Fibroblast of skin of right quadriceps (primary cell): ENCODE results near the gene PID1.

Source experiments
- DNase-seq: peaks from one replicate; pipeline ENCODE4 v3.0.0-alpha.2; 2013

PID1 gene

DNA sequence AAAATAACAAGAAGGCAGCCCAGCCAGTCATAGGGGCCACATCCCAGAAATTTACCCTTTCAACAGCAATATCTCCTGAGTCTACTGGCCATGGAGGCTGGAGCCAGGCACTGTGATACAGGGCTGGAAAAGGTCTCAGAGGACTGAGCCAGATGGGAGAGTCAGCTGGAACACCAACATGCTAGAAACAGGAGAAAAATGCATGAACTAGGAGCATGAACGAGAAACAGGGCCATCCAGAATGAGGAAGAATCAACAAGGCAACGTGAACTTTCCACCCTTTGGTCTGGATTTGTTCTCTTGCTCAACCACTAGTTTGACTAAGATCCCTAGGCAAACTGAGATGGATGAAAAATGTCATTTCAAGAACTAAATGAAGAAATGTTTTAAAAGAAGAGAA, 13.1 kb downstream of the PID1 start:
- DNase-seq, result no peak

DNA sequence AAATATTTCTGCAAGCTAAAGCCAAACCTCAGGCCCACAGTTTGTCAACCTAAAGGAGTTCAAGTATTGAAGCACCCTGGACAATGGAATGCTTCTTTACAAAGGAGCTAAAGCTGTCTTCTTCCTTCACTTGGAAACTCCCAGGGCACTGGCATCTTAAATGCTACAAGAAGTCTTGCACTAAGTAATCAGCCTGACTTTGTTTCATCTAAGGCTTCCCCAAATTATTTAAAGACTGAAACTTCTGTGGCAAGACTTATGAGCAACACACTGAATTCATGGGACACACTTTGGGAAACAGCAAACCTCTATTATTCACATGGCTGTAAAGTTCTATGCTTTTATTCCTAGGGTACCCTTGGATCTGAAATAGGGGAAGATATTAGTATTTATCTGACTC, 14.7 kb downstream of the PID1 start:
- DNase-seq, result no peak

DNA sequence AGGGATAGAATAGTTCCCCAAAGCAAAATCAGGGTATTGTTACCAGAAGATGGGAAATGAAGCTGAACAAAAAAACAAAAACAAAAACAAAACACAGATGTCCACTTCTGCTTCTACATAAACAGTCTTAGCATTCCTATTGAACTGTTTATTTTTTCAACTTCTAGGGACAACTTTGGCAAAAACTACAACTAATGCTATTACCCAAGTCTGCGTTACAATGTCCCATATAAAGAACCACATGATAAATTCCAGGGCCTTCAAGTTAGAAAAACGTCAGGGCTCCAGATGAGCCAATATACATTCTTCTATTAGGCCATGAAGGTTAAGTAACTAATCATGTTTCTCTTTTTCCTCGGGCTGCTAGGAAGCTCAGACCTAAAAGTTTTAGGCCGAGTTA, 16.9 kb downstream of the PID1 start:
- no peak for DNase-seq

DNA sequence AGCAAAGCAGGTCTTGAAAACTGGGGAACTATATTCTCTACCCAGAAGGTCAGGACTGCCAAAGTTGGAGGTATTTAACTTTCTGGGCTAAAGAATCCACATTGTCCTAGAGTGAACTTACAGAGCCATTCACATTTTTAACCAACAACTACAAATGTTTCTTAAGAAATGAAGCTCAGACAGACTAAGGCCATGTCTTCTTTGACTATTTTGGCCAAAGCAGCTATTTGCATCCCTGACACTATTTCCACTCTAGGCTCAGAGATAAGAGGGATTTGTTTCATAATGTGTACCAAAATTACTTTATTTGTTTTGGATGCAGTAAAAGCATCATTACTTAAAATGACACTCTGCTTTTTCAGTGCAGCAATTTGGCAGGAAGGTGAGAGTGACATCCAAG, 18.1 kb downstream of the PID1 start:
- DNase-seq, result no peak

DNA sequence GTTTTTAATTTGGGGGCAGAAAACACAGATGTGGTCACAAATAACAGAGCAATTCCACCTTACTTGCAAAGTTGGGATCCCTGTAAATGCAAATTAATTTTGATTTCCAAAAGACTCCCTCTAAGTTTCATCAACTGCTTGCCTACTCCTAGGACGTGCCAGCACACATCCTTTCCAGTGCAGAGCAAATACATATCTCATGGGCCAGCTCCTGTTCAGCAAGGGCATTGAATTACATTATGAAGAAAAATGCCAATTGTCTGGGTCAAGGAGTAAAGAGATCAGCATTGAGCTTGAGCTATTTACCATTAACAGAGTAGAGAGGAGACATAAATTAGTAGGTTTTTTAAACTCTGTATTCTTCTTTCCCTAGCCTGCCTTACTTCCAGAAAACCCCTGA, 18.8 kb downstream of the PID1 start:
- no peak for DNase-seq

DNA sequence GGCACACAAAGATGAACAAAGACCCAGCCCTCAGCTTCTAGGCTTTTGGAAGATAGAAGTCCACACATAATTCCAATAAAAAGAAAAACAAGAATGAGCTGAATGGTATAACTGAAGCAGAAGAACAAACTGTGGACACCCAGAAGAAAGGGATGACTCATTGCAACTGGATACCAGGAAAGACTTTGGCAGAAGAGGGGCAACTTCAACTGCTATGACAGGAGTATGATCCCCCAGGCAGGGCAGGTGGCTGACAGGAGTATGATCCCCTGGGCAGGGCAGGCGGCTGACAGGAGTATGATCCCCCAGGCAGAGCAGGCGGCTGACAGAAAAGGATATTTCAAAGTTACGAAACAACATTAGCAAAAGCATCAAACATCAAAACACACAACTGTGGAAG, 21.6 kb downstream of the PID1 start:
- no peak for DNase-seq

DNA sequence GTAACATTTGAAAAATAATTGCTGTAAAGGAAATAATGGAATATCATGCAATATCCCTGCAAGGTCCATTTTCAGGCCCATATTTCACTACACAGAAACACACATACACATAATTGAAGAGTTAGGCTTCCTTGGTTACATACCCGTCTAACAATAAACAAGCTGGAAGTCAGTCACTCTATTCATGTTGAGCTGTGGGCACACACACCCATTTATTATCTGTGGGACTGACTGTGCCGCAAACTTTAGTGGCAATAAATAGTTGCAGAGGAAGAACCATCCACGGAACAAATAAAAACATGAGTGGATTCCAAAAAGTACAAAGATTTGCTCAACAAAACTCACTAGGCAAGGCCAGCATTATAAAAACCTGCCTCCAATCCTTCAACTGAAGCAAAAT, 24.8 kb downstream of the PID1 start:
- no peak for DNase-seq

DNA sequence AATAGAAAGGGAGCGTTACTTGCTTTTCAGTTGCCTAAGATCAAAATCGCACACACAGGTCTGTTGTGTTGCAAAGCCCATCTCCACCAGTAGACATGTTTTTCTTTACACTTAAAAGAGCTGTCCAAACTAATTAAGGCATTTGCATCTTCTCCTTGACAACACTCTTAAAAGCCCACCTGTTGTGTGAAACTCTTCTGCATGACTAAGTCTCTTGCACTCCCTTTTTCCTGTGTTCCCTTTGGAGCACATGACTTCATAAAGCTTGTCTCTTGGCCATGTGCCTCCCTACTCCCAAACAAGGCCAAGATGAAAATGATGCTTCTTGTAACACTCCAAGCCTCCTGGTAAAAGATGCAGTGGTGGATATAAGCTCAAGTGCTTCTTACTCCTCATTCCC, 26.1 kb downstream of the PID1 start:
- DNase-seq, result no peak

DNA sequence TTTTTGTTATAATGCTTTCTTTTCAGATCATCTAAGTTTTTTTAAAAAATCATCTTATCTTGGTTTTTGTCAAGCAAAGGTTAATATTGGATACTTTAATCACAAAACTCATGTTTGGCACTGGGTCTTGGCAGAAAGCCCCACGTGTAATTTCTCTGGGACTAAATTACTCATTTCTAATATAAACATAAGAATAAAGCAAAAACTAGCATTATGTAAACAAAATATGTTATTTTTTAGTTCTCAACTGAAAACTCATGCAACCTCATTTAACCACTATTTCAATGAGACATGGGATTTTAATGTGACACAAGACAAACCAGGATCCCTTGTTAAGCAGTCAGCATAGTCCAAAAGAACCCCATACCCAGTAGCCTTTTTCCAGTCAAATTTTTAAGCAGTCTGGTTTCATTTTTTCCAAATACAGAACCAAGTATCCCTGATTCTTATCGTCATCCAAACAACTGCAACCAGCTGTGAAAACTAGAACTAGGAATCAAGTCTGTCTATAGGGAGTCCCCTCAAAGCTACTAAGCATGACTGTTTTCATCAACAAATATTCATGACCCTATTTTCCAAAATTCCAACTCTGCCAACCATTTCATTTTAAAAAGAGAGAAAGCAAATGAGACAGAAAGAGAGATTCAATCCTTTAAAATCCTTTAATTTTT, 27.1 kb downstream of the PID1 start:
- DNase-seq, result no peak

DNA sequence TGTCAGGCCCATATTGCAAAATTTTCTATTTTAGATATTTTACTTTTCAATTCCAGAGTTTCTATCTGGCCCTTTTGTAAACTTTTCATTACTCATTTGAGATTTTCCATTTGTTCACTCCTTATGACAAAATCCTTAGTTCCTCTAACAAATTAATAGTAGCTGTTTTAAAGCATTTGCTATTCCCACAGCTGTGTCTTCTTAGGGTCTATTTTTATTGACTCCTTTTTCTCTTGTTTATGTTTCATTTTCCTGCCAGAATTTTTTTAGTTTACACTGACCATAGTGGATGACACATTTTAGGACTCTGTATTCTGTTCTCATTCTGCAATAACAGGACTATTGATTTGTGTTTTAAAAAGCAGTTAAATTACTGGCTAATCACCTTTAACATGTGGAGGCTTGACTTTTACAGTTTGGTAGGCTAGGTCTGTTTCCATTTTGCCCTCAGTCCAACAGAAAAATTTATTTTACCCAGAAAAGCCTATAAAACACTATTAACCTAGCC, 30.0 kb downstream of the PID1 start:
- DNase-seq, result no peak

DNA sequence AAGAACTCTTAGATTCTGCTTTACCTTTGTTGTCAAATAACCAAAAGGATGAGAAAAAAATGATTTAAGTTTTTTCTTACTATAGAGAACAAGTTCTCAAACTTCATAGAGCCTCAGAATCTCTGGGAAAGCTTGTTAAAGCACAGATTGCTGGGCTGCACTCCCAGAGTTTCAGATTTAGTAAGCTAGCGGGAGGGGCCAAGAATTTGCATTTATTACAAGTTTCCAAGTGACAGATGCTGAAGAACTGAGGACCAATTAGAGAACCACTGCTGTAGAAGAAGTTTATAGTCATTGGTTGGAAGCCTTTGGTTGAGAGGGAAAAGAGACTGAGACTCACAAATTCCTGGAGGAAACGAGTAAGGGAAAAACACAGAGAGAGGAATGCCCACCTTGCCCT, 32.1 kb downstream of the PID1 start:
- DNase-seq, result no peak

DNA sequence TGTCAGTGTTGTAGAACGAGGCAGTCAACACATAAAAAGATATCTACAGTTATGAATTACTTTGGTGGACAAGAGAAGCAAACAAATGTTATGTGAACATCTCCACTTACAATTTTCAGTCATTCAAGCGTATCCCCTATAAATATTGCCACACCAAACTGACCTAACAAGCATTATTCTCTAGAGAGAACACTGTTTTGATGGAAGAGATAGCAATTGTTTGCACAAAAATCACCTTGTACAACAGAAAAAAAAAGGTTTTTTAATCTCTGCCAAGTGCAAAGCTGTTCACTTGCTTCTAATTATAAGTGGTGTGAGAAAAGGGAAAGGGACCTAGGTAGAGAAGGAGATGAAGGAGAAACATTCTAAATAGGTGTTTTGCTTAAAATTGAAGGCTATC, 33.8 kb downstream of the PID1 start:
- DNase-seq, result no peak

DNA sequence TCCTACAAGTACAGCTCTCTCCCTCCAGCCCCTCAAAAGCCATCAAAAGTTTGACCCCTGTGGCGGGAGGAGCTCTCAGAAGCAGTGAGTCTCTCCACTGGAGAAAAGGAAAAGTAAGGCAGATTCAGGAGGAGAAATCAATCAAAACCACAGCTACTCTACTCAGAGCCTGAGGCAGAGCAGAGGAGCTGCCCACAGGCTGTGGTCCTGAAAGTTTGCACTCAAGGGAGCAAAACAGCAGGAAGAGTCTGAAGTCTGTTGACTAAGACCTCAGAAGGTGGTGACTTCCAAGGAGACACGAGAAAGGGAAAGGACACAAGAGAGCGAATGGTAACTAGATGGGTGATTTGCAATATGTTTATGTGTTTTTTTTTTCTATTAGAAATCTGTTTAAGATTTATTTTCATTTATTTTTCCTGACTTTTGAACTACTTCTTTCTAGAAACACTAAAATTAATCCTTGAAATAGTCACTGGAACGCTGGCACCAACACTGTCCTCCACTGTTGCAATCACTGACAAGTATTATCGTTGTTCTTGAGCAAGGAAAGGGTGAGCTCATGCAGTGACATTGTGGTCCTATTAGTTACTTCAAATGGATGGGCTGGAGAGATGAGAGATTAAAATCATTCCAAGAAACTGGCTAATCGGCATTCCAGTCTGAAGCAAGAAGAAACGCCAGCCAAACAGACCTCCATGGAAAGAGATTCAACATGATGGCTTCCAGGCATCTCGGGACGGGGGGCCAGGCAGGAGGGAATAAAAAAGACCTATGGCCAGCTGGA, 35.8 kb downstream of the PID1 start:
- peak; percentile 11 for DNase-seq

DNA sequence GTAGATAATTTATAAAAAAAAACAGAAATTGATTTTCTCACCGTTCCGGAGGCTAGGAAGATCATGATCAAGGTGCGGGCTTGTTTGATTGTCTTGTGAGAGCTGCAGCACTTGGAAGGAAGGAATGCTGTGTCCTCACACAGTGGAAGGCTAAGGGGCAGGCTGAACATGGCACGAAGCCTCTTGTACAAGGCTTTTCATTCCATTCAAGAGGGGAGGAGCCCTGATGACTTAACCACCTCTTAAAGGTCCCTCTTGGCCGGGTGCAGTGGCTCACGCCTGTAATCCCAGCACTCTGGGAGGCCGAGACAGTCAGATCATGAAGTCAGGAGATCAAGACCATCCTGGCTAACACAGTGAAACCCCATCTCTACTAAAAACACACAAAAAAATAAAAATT, 39.2 kb downstream of the PID1 start:
- DNase-seq, result no peak

DNA sequence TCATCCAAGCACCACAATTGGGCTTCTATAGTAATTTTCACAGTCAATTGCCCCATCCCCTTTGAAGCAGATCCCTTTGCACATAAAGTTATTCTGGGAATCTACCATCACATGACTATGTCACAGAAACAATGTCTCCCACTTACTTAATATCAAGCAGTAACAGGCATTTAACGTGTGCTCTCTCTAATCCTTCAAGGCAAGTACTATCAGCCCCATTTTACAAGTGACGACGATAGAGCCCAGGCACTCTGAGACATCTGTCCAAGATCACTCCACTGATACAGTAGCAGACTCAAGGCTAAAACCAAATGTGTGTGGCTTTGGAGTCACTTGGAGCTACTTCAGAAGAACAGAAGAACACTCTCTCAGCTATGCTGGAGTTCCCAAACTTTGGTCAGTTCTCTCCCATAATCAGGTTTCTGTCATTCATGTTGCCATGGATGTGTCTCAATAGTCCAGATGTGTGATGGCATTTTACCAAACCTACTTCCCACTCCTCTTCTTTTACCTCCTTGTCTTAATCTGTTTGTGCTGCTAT, 39.7 kb downstream of the PID1 start:
- DNase-seq, result no peak

DNA sequence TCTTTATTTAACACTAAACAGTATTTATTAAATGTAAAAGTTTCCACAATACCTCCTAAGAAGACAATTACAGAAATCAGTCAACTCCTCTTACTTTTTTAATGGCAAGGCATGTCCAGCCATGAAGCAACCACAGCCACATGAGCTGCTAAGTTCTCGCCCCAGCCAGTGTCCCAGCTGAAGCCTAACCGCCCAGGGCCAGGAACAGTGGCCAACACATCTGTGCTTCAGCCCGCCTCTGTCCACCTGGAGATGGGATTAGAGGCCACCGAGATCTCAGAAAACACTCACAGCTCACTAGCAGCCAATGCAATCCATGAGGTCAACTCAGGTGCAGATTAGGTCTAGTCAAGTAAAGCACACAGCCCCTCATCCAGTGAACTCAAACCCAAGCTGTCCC, 40.2 kb downstream of the PID1 start:
- no peak for DNase-seq

DNA sequence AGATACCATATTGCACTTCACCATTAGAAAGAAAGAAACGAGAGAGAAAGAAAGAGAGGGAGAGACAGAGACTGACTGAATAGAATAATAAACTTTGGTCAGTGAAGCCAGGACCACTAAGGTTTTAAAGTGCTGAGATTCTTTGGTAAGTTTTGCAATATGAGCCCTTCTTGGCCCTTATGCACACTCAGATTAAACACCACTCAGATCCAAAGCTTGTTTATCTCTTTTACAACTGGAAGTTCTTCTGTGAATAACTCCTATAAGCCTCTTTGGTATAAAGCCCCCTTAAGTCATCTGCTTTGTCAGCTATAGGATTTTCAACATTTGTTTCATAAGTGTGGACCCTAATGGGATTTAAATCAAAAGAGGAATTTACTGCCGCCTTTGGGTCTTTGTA, 40.8 kb downstream of the PID1 start:
- no peak for DNase-seq

DNA sequence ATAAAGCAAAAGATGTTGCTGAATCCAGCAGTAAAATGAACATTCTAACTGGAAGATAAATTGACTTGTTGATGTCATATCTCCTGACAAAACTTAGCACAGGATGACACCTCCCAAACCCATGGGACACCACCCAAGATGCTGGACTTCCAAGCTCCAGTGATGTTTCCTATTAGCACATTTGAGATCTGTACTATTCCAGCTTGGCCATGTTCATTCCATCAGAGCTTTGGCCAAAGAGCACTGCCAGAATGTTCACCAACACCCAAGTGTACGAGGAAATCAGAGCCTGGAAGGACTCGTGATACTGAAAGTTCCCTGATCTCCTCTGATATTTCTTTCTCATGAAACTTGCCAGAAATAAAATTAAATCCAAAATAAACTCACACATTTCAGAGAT, 44.7 kb downstream of the PID1 start:
- no peak for DNase-seq

DNA sequence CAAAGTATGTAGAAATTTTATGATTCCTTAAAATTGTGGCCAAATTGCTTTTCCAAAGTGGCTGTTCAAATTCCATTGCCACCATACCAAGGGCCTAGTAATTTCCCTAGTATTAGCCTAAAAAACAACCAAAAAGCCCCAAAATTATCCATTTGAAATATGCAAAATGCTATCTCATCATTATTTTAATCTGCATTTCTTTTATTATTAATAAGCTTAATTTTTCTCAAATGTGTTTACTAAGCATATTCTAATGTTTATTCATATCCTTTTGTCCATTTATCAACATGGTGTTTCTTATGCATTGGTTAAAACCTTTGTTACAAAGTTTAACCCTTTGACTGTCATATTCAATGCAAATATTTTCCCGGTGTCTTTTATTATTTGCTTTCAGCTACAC, 48.0 kb downstream of the PID1 start:
- no peak for DNase-seq

DNA sequence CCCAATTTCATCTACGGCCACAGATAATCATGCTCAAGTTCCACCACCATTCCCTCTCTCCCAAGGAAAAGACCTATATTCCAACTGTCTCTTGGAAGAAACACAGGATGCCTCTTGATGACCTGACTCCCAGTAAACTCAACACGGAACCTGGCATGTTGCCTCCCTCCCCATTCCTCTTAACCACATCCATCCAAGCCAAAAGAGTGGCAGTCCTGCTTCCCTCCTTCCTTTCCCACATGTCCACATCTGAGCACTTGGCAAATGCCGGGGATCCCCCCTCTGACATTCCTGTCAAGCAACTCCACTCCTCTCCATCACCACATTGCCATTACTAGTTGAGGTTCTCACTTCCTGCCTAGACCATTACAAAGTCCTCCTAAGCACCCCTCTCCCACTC, 49.4 kb downstream of the PID1 start:
- no peak for DNase-seq

DNA sequence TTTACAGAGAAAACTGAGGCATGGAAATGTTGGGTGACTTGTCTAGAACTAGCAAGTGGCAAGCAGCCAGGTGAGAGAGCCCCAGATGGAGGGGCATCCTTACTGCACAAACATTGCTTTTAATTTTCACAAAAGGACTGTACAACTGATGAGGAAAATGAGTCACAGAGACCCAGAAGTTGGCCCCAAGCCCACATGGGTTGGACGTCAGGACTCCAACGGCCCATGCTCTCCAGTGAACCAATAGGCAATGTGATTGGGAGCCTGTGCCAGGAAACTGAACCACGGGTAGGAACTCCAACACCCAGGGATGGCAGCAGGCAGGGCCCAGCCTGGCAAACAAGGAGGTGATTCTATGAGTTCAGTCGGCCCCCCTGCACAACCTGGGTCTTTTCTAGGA, 50.8 kb downstream of the PID1 start:
- no peak for DNase-seq

DNA sequence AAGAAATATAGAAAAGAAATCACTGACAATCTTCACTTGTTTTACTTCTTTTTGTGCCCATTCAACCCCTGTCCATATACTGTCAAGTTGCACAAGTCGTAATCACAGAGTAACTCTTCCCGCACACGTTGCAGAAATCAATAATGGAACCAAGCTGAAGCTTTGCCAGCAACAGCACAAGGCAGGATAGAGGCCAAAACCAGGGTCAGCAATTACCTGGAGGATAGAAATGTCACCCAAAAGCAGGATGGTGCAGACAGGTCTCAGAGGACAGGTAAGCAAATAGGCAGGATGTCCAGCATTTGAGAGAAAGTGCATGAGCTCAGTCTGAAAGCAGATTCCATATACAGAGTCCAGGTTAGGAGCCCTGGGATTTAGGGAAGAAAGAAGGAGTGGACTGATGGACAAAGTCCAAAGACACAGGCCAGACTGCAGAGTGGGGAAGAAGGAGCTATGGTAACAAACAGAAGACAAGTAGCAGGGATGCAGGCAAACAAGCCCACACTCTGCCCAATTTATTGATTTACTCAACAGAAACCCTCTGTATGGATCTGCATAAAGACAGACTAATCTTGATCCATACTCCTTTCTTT, 52.7 kb downstream of the PID1 start:
- no peak for DNase-seq

DNA sequence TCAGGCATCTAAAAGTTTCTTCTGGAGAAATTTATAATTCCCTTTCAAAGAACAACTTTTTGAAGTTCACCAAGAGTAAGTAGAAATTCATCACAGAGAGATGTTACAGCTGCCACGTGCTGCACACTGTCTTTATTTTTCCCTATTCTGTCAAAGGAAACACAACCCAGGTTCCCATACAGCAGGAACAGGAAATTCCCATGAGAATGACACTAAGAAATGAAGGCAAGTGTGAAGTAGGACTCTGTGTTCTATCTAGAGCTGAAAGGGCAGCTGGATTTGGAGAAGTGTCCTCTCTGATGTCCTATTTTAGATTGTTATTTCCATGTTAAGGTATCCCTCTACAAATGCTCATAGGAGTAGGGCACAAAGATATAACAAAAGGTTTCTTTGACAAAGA, 58.8 kb downstream of the PID1 start:
- DNase-seq, result no peak

DNA sequence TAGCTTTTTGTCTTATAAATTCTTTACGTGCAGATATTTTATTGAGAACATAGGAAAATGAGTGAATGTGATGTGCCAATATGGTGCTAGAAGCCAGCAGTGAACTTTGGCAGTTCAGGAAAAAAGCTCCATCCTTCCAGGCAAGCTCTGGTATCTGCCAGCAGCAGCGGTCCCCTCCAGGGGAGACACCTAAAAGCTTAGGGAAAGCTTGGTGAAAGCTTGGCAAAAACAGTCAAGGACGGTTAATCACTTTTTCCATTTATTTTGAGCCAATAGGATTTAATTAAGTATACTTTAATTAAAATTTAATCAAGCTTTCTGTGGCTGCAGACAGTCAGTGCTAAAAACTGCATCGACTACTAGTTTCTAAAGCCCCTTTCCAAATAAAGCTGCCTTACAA, 60.4 kb downstream of the PID1 start:
- DNase-seq, result no peak
